Skin of body (tissue), 2 donors: Measurements from ENCODE around the gene STX7. TPM values are rescaled to one million over a fixed set of nuclear protein-coding genes. Genes with fewer than 3 reads are reported as not detected.

ENCODE experiments used
- DNase-seq: peaks from one replicate; lab custom pipeline; 2025; lab: John Stamatoyannopoulos, UW
- total RNA-seq: library from RNA; depleted of rRNA; stranded (reverse); fragments of >200 nt; gene quantifications from one replicate; pipeline ENCODE4 v1.2.3, GENCODE V29; 2014

STX7 gene
- total RNA-seq, 1 donor from 2014 or later: 25.9 TPM

GRCh38 chr6:132478266-132478665 lies 34.6 kb downstream of the STX7 start:
- DNase-seq: no peak

- DNase-seq: no peak
Measured at GRCh38 chr6:132476688-132477087, 36.2 kb downstream of the STX7 start.

GRCh38 chr6:132475925-132476324 lies 37.0 kb downstream of the STX7 start:
- DNase-seq: no peak

GRCh38 chr6:132471787-132472186 lies 41.1 kb downstream of the STX7 start:
- no peak for DNase-seq

GRCh38 chr6:132466952-132467351 lies 46.0 kb downstream of the STX7 start:
- no peak for DNase-seq

GRCh38 chr6:132465530-132466485 lies 47.1 kb downstream of the STX7 start:
- no peak for DNase-seq

GRCh38 chr6:132464538-132465256 lies 48.2 kb downstream of the STX7 start:
- no peak for DNase-seq

- DNase-seq: no peak
Measured at GRCh38 chr6:132461958-132462357, 51.0 kb downstream of the STX7 start.

- DNase-seq: no peak
Measured at GRCh38 chr6:132459605-132459952, 53.3 kb downstream of the STX7 start.

GRCh38 chr6:132458887-132459604 lies 53.9 kb downstream of the STX7 start:
- no peak for DNase-seq

GRCh38 chr6:132456700-132457143 lies 56.2 kb downstream of the STX7 start:
- DNase-seq: peak; percentile 29

GRCh38 chr6:132446855-132447241 lies 66.1 kb downstream of the STX7 start:
- no peak for DNase-seq

- no peak for DNase-seq
Measured at GRCh38 chr6:132446141-132446854, 66.6 kb downstream of the STX7 start.

- no peak for DNase-seq
Measured at GRCh38 chr6:132445201-132445951, 67.5 kb downstream of the STX7 start.

GRCh38 chr6:132443206-132443605 lies 69.7 kb downstream of the STX7 start:
- DNase-seq: no peak

GRCh38 chr6:132430110-132430509 lies 82.8 kb downstream of the STX7 start:
- no peak for DNase-seq

- no peak for DNase-seq
Measured at GRCh38 chr6:132425176-132425575, 87.7 kb downstream of the STX7 start.

- no peak for DNase-seq
Measured at GRCh38 chr6:132423839-132424238, 89.1 kb downstream of the STX7 start.

GRCh38 chr6:132418235-132418965 lies 94.5 kb downstream of the STX7 start:
- no peak for DNase-seq

- DNase-seq: peak; percentile 21
Measured at GRCh38 chr6:132414761-132415160, 98.2 kb downstream of the STX7 start.
